ENCODE data around the gene THAP11.
A peak's percentile ranks its signal among the peaks of the same experiment; 100 is the strongest.

THAP11 gene

GRCh38 chr16:67825906-67826305 is 16.2 kb upstream of the THAP11 start:
- Histone ChIP-seq H3K79me2 (ENCODE audit: insufficient read depth, low read length) (no peaks in the 10 kb centered on the region), H3K4me2 (ENCODE audit: insufficient read depth, low read length) (no peak overlapping the region), H3K9me3 (ENCODE audit: insufficient read depth, low read length, severe bottlenecking) (no peaks in the 10 kb centered on the region), H2AFZ (ENCODE audit: low read depth, low read length) (no peak overlapping the region), H3K4me1 (ENCODE audit: insufficient read depth, low read length) (no peaks in the 10 kb centered on the region), H3K36me3 (ENCODE audit: insufficient read depth, low read length) (peaks cover 40% of the 10 kb centered on the region), H3K4me3 (ENCODE audit: low read depth in 1 of 2, low read length in 2 of 2) (no peak overlapping the region), H3K27ac (ENCODE audit: low read length) (no peak overlapping the region), H3K27me3 (ENCODE audit: insufficient read depth, low read length, poor library complexity) (no peaks in the 10 kb centered on the region), H4K20me1 (ENCODE audit: insufficient read depth, low read length) (no peaks in the 10 kb centered on the region), H3K9ac (ENCODE audit: low read depth, low read length) (no peak overlapping the region)
- TF ChIP-seq CTCF (IDR thresholded peaks at IDR 0.05; ENCODE audit: borderline replicate concordance, extremely low read depth, low read length, poor library complexity, severe bottlenecking) (no peak), EZH2 (IDR thresholded peaks at IDR 0.05; ENCODE audit: borderline replicate concordance, low read depth, low read length, severe bottlenecking) (no peak)
- no peak for ATAC-seq (ENCODE audit: insufficient read depth, low read depth)
- no peak for DNase-seq

GRCh38 chr16:67828651-67829050 is 13.5 kb upstream of the THAP11 start:
- H3K27me3 ChIP-seq (ENCODE audit: insufficient read depth, low read length, poor library complexity) = no peaks in the 10 kb centered on the region
- no peak overlapping the region for H3K9ac ChIP-seq (ENCODE audit: low read depth, low read length)
- H2AFZ ChIP-seq (ENCODE audit: low read depth, low read length) = no peak overlapping the region
- H3K9me3 ChIP-seq (ENCODE audit: insufficient read depth, low read length, severe bottlenecking) = no peaks in the 10 kb centered on the region
- H4K20me1 ChIP-seq (ENCODE audit: insufficient read depth, low read length) = no peaks in the 10 kb centered on the region; the same call in 1 of the 2 replicates
- no peak for DNase-seq
- peaks cover 54% of the 10 kb centered on the region for H3K36me3 ChIP-seq (ENCODE audit: insufficient read depth, low read length)
- TF ChIP-seq CTCF (IDR thresholded peaks at IDR 0.05; ENCODE audit: borderline replicate concordance, extremely low read depth, low read length, poor library complexity, severe bottlenecking) (no peak), EZH2 (IDR thresholded peaks at IDR 0.05; ENCODE audit: borderline replicate concordance, low read depth, low read length, severe bottlenecking) (no peak)
- H3K4me1 ChIP-seq (ENCODE audit: insufficient read depth, low read length) = peaks cover 17% of the 10 kb centered on the region
- no peak overlapping the region for H3K4me2 ChIP-seq (ENCODE audit: insufficient read depth, low read length)
- peaks cover 23% of the 10 kb centered on the region for H3K79me2 ChIP-seq (ENCODE audit: insufficient read depth, low read length)
- H3K27ac ChIP-seq (ENCODE audit: low read length) = no peak overlapping the region
- ATAC-seq (ENCODE audit: insufficient read depth, low read depth) = no peak
- no peak overlapping the region for H3K4me3 ChIP-seq (ENCODE audit: low read depth in 1 of 2, low read length in 2 of 2)

- H3K4me2 ChIP-seq (ENCODE audit: insufficient read depth, low read length) = peak overlapping the region; percentile 87
- no peaks in the 10 kb centered on the region for H3K27me3 ChIP-seq (ENCODE audit: insufficient read depth, low read length, poor library complexity)
- peaks cover 41% of the 10 kb centered on the region for H3K36me3 ChIP-seq (ENCODE audit: insufficient read depth, low read length)
- no peak for ATAC-seq (ENCODE audit: insufficient read depth, low read depth)
- H3K79me2 ChIP-seq (ENCODE audit: insufficient read depth, low read length) = peaks cover 23% of the 10 kb centered on the region
- peak overlapping the region; percentile 73 for H3K27ac ChIP-seq (ENCODE audit: low read length)
- TF ChIP-seq CTCF (IDR thresholded peaks at IDR 0.05; ENCODE audit: borderline replicate concordance, extremely low read depth, low read length, poor library complexity, severe bottlenecking) (no peak), EZH2 (IDR thresholded peaks at IDR 0.05; ENCODE audit: borderline replicate concordance, low read depth, low read length, severe bottlenecking) (no peak)
- peaks cover 24% of the 10 kb centered on the region for H3K4me1 ChIP-seq (ENCODE audit: insufficient read depth, low read length)
- peak overlapping the region; percentile 72 for H3K9ac ChIP-seq (ENCODE audit: low read depth, low read length)
- H2AFZ ChIP-seq (ENCODE audit: low read depth, low read length) = peak overlapping the region; percentile 85
- peak overlapping the region; percentile 51 to 76; a peak in 3 of 4 replicates for H3K4me3 ChIP-seq (ENCODE audit: low read depth in 1 of 2, low read length in 2 of 2)
- DNase-seq = no peak
- no peaks in the 10 kb centered on the region; the same call in 1 of the 2 replicates for H4K20me1 ChIP-seq (ENCODE audit: insufficient read depth, low read length)
- no peaks in the 10 kb centered on the region for H3K9me3 ChIP-seq (ENCODE audit: insufficient read depth, low read length, severe bottlenecking)
Measured at GRCh38 chr16:67833030-67833414, 9.1 kb upstream of the THAP11 start.
